NCI-H1694 treated with DMSO at 0.1 percent for 48 hours (cell line): ENCODE results near the gene GOLGA8J.
"Not testable (repeated sequence)": the region's sequence is repeated elsewhere in the genome, so short reads cannot be mapped to it uniquely, and the experiment has no call there.

Experiments
- DNase-seq: peaks from one replicate; lab custom pipeline; 2025; lab: John Stamatoyannopoulos, UW

The GOLGA8J gene

GRCh38 chr15:30073915-30074314 is 8.8 kb upstream of the GOLGA8J start:
- DNase-seq, result no peak

- not testable (repeated sequence) for DNase-seq
Observed at GRCh38 chr15:30080816-30081215, 1.9 kb upstream of the GOLGA8J start.

- DNase-seq, result not testable (repeated sequence)
Observed at GRCh38 chr15:30097827-30098226, 15.1 kb downstream of the GOLGA8J start.

DNA sequence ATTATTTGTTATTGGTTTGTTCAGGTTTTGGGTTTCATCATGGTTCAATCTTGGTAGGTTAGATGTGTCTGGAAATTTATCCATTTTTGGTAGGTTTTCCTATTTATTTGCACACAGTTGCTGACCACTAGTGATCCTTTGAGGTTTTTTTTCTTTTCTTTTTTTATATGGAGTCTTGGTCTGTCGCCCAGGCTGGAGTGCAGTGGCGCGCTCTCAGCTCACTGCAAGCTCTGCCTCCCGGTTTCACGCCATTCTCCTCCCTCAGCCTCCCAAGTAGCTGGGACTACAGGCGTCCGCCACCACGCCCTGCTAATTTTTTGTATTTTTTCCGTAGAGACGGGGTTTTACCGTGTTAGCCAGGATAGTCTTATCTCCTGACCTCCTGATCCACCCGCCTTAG is 20.1 kb downstream of the GOLGA8J start:
- not testable (repeated sequence) for DNase-seq

GRCh38 chr15:30103941-30104507 is 21.3 kb downstream of the GOLGA8J start:
- not testable (repeated sequence) for DNase-seq

DNA sequence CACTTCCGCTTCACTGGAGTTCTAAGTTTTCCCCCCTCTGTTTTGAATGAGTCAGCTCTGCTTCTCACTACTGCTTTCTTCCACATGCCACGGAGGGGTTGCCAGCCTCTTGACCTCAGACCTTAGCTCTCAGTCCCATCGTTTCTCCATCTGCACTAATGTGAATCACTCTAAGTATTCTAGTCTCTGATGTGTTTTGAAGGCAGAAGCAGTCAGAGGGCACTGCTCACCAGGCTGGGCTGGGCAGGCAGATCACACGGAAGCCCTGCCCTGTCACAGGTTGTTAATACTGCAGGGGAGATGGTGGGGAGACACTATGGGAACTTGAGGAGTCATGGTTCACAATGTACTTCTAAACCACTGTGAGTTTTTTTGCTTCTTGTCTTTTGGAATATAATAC is 27.8 kb downstream of the GOLGA8J start:
- not testable (repeated sequence) for DNase-seq

GRCh38 chr15:30130066-30130465 is 47.3 kb downstream of the GOLGA8J start:
- not testable (repeated sequence) for DNase-seq

GRCh38 chr15:30134751-30135150 is 52.0 kb downstream of the GOLGA8J start, which contains the start of gene GOLGA8T:
Gene GOLGA8T, plus strand, starts transcription at chr15:30135051. Its CDS starts 98 bp downstream, at chr15:30135149.
- DNase-seq, result not testable (repeated sequence)
